ENCODE measurements around the gene PFKFB4.

GRCh38 chr3:48492461-48493202, 64.0 kb downstream of the PFKFB4 start:
- no peak for TF ChIP-seq EZH2 (IDR thresholded peaks at IDR 0.05)
- no peak for TF ChIP-seq CTCF (IDR thresholded peaks at IDR 0.05 in 2 of 3, conservative IDR thresholded peaks at IDR 0.05 in 1 of 3; ENCODE audit: borderline replicate concordance in 1 of 3, insufficient read depth in 1 of 3, low read depth in 2 of 3, low read length in 2 of 3)
- no peak for TF ChIP-seq YY1 (IDR thresholded peaks at IDR 0.05; ENCODE audit: extremely low read depth, insufficient replicate concordance, low read depth, low read length)
- TF ChIP-seq ZFX (IDR thresholded peaks at IDR 0.05) = no peak
- no peak for TF ChIP-seq POLR2AphosphoS5 (IDR thresholded peaks at IDR 0.05; ENCODE audit: low read depth, low read length)
